ENCODE results near the gene CRHR1.

CRHR1 gene

DNA sequence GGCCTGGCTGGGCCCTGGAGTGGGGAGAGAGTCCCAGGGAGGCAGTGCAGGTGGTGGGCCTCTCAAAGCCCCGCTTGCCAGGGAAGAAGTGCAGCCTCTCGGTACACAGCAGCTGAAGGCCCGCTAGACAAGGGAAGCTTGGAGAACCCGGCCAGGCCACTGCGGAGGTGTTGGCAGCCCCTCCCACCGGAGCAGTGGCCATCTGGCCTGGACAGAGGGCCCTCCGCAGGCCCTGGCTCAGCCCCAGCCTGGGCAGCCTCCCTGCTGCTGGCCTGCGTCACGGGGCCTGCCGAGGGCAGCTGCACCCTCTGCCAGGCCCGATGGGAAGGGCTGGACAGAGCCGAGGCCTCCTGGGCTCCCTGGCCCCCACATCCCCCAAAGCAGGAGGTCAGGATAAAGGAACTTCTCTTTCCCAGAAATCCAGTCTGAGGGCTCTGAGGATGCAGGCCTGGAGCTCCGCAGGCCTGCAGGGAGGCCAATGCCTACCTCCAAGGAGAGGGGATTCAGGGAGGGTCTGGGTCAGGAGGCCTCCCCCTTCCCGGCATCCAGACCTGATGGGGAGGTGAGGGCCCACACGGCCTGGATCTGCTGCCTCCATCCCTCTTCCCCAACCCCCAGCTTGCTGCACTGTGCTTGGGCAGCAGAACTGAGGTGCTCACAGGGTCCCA lies 64.9 kb downstream of the CRHR1 start:
- TF ChIP-seq, protein P1, sequence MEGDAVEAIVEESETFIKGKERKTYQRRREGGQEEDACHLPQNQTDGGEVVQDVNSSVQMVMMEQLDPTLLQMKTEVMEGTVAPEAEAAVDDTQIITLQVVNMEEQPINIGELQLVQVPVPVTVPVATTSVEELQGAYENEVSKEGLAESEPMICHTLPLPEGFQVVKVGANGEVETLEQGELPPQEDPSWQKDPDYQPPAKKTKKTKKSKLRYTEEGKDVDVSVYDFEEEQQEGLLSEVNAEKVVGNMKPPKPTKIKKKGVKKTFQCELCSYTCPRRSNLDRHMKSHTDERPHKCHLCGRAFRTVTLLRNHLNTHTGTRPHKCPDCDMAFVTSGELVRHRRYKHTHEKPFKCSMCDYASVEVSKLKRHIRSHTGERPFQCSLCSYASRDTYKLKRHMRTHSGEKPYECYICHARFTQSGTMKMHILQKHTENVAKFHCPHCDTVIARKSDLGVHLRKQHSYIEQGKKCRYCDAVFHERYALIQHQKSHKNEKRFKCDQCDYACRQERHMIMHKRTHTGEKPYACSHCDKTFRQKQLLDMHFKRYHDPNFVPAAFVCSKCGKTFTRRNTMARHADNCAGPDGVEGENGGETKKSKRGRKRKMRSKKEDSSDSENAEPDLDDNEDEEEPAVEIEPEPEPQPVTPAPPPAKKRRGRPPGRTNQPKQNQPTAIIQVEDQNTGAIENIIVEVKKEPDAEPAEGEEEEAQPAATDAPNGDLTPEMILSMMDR (IDR thresholded peaks at IDR 0.05; ENCODE audit: low read depth, low read length, missing control alignments) = no peak
- DNase-seq (ENCODE audit: extremely low read depth, low read depth) = no peak
- no peak overlapping the region for H3K4me3 ChIP-seq (replicated peaks; ENCODE audit: low read depth, low read length)

DNA sequence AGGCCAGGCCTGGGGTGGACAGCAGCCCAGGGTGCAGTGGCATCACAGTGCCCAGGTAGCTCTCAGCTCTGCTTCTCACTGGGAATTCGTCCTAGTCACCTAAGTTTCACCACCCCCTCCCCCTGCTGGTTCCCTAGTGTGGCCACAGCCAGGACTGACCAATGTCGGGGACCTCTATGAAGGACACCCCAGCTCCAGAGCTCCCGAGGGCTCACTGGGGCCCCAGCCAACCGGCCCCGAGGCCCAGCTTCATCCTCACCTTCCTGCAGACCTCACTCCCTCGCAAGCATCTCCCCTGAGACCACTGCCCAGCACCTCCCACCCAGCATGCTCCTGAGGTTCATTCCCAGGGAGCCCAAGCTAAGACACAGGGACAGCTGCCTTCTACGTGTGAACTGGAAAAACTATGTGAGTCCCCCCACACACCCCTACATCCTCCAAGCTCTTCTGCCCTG lies 65.4 kb downstream of the CRHR1 start:
- DNase-seq (ENCODE audit: extremely low read depth, low read depth) = no peak
- H3K4me3 ChIP-seq (replicated peaks; ENCODE audit: low read depth, low read length) = no peak overlapping the region
- TF ChIP-seq, protein P1 (IDR thresholded peaks at IDR 0.05; ENCODE audit: low read depth, low read length, missing control alignments) = no peak

DNA sequence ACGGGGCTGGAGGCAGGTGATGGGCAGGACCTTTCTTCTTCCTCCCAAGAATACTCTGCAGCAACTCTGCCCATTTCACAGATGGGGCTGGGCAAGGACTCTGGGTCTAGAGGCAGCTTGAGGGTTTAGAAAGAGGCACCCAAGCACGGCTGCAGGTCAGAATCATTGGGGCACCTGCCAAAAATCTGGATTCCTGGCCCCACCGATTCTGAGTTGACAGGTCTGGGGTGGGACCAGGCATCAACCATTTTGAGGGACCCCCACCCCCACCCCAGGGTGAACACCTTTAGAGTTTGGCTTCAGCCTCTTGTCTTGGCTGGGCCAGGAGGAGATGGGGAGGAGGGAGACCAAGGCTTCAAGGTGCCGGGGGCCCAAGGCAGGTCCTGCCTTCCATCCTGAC lies 65.9 kb downstream of the CRHR1 start:
- no peak for DNase-seq (ENCODE audit: extremely low read depth, low read depth)
- TF ChIP-seq, protein P1 (IDR thresholded peaks at IDR 0.05; ENCODE audit: low read depth, low read length, missing control alignments) = no peak
- no peak overlapping the region for H3K4me3 ChIP-seq (replicated peaks; ENCODE audit: low read depth, low read length)

DNA sequence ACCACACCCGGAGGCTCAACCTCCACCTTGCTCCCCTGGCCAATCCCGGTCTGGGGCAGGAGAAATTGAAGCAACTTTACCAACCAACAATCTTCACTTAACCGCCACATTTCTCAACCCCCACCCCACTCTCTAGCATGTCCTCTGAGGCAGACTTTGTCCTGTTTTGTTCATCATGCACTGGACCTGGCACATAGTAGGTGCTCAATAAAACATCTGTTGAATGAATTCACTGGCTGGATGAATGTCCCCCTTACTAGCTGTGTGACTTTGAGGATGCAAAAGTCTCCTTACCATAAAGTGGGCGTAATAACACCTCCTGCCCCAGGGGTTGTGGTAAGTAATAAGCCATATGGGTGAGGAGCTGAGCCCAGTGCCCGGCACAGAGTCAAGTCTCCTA lies 66.3 kb downstream of the CRHR1 start:
- TF ChIP-seq, protein P1 (IDR thresholded peaks at IDR 0.05; ENCODE audit: low read depth, low read length, missing control alignments) = no peak
- DNase-seq (ENCODE audit: extremely low read depth, low read depth) = no peak
- H3K4me3 ChIP-seq (replicated peaks; ENCODE audit: low read depth, low read length) = no peak overlapping the region

DNA sequence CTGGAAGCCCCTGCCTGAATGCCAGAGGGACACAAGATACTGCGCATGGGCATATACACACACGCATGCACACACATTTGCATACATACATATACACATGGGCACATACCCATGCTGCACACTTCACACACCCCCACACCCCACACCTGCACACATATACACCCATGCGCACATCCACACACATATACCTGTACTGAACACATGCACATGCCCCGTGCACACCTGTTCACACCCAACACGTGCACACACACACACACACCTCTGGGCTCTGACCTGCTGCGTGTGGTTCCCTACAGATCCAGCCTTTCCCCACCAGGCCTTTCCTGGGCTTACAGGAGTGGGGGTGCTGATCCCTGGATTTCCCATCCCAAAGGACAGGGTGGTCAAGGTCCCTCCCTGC lies 66.9 kb downstream of the CRHR1 start:
- TF ChIP-seq, protein P1 (IDR thresholded peaks at IDR 0.05; ENCODE audit: low read depth, low read length, missing control alignments) = no peak
- H3K4me3 ChIP-seq (replicated peaks; ENCODE audit: low read depth, low read length) = no peak overlapping the region
- no peak for DNase-seq (ENCODE audit: extremely low read depth, low read depth)

DNA sequence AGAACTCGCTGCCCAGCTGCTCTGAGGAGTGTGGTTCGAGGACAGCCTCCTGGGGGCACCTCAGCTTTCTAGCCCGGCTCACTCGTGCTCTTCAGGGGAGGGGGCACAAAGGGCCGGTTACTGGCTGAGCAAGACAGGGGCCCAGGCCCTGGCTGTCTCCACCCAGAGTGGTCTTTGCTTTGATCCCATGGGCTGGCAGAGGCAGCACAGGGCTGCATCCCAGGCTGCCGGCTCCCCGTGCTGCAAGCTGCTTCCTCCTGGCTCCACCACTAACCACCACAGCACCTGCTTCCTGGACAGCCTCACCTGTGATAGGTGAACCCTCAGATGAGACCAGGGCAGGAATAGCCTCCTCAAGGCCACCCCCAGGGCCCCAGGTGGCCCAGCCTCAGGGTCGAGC lies 67.3 kb downstream of the CRHR1 start:
- no peak overlapping the region for H3K4me3 ChIP-seq (replicated peaks; ENCODE audit: low read depth, low read length)
- TF ChIP-seq, protein P1 (IDR thresholded peaks at IDR 0.05; ENCODE audit: low read depth, low read length, missing control alignments) = no peak
- no peak for DNase-seq (ENCODE audit: extremely low read depth, low read depth)

DNA sequence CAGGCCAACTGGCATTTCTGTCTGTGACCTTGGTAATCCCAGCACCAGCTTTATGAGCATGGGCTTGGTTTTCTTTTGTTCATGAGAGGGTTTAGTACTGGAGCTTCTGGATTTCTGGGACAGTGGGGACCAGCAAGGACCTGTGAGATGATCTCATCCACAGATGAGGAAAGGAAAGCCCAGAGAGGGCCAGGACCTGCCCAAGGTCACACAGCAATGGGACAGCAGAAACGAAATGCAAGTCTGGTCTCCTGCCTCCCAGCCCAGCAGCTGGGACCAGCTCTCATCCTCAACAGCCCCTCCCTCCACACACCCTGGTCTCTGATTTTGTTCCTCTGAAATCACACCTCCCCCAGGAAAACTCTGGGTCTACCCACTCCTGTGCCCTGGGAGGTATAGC lies 67.8 kb downstream of the CRHR1 start:
- no peak for DNase-seq (ENCODE audit: extremely low read depth, low read depth)
- no peak overlapping the region for H3K4me3 ChIP-seq (replicated peaks; ENCODE audit: low read depth, low read length)
- TF ChIP-seq, protein P1 (IDR thresholded peaks at IDR 0.05; ENCODE audit: low read depth, low read length, missing control alignments) = no peak
